Limb (tissue), 2 donors: Measurements from ENCODE around the gene TRIM27.
"Not testable (repeated sequence)": the region's sequence is repeated elsewhere in the genome, so short reads cannot be mapped to it uniquely, and the experiment has no call there.

Experiments used
- DNase-seq, 2 donors: peaks; one replicate each; pipeline ENCODE4 v3.0.0-alpha.2; 2016; ENCODE audit errors: extremely low spot score in 2 of 2

The TRIM27 gene

GRCh38 chr6:28923318-28924102 lies at the start of gene TRIM27:
TSS of gene TRIM27 (minus strand) at chr6:28923985. CDS start at chr6:28923632, 353 bp downstream.
- DNase-seq, result peak; percentile 88 to 93

- not testable (repeated sequence) for DNase-seq
Measured at GRCh38 chr6:28970056-28970455, 46.3 kb upstream of the TRIM27 start.

- DNase-seq, result no peak
Measured at GRCh38 chr6:28969129-28969528, 45.3 kb upstream of the TRIM27 start.

GRCh38 chr6:28968476-28968875 lies 44.7 kb upstream of the TRIM27 start:
- DNase-seq, result no peak

GRCh38 chr6:28965706-28966105 lies 41.9 kb upstream of the TRIM27 start:
- DNase-seq, result no peak

GRCh38 chr6:28960846-28961500 lies 37.2 kb upstream of the TRIM27 start:
- DNase-seq, result no peak

- DNase-seq, result not testable (repeated sequence)
Measured at GRCh38 chr6:28958561-28959243, 34.9 kb upstream of the TRIM27 start.

GRCh38 chr6:28957795-28958314 lies 34.1 kb upstream of the TRIM27 start:
- not testable (repeated sequence) for DNase-seq

GRCh38 chr6:28956331-28956730 lies 32.5 kb upstream of the TRIM27 start:
- no peak for DNase-seq

- DNase-seq, result peak in 1 of 2 donors; percentile 43
Measured at GRCh38 chr6:28953585-28954258, 29.9 kb upstream of the TRIM27 start.

- DNase-seq, result peak; percentile 31 to 63
Measured at GRCh38 chr6:28953039-28953584, 29.3 kb upstream of the TRIM27 start.

GRCh38 chr6:28949656-28950195 lies 25.9 kb upstream of the TRIM27 start:
- not testable (repeated sequence) for DNase-seq

GRCh38 chr6:28948782-28949486 lies 25.1 kb upstream of the TRIM27 start:
- DNase-seq, result no peak

GRCh38 chr6:28947831-28948270 lies 24.1 kb upstream of the TRIM27 start:
- no peak for DNase-seq

GRCh38 chr6:28947067-28947765 lies 23.4 kb upstream of the TRIM27 start:
- no peak for DNase-seq

GRCh38 chr6:28945349-28945748 lies 21.6 kb upstream of the TRIM27 start:
- DNase-seq, result no peak

- DNase-seq, result peak; percentile 77 to 81
Measured at GRCh38 chr6:28944412-28944865, 20.7 kb upstream of the TRIM27 start.

- peak; percentile 63 to 84 for DNase-seq
Measured at GRCh38 chr6:28943557-28944411, 20.0 kb upstream of the TRIM27 start.

GRCh38 chr6:28943223-28943556 lies 19.4 kb upstream of the TRIM27 start:
- no peak for DNase-seq
